HCT116 (cell line): ENCODE measurements around the gene FAM81B.

Experiments
- CEBPB ChIP-seq: IDR thresholded peaks from 2 replicates; pipeline ENCODE4 v1.6.1; 2012; ENCODE audit warnings: low read depth
- CTCF ChIP-seq, 3 experiments: fragments of 200-600 bp in 1 of 3; sonication (generic) in 1 of 3; IDR thresholded peaks in 2 of 3; conservative IDR thresholded peaks in 1 of 3; 2 replicates each; pipeline ENCODE4 v1.5.1; 2012 to 2017; ENCODE audit warnings: low read depth in 2 of 3, low read length in 2 of 3, antibody characterized with exemption in 1 of 3, borderline replicate concordance in 1 of 3, control low read depth in 1 of 3, mild to moderate bottlenecking in 1 of 3, mixed read lengths in 1 of 3, mixed run types in 1 of 3, moderate library complexity in 1 of 3; ENCODE audit not compliant: insufficient read depth in 1 of 3
- EZH2 ChIP-seq: fragments of 200-600 bp; sonication (generic); IDR thresholded peaks from 2 replicates; pipeline ENCODE4 v1.6.1; 2017; ENCODE audit warnings: antibody characterized with exemption, mixed run types
- POLR2A ChIP-seq: IDR thresholded peaks from 2 replicates; pipeline ENCODE4 v1.7.0; 2011; ENCODE audit warnings: borderline replicate concordance; ENCODE audit not compliant: insufficient read depth, insufficient read length; ENCODE audit errors: extremely low read depth
- SRF ChIP-seq: IDR thresholded peaks from 2 replicates; pipeline ENCODE4 v1.6.1; 2012; ENCODE audit warnings: low read depth
- YY1 ChIP-seq: IDR thresholded peaks from 2 replicates; pipeline ENCODE4 v1.6.1; 2011; ENCODE audit warnings: low read length, low read depth, moderate library complexity, mild to moderate bottlenecking; ENCODE audit not compliant: insufficient replicate concordance; ENCODE audit errors: extremely low read depth
- ZBTB33 ChIP-seq: IDR thresholded peaks from 2 replicates; pipeline ENCODE4 v1.6.1; 2011; ENCODE audit warnings: mild to moderate bottlenecking, low read length, moderate library complexity; ENCODE audit not compliant: insufficient replicate concordance; ENCODE audit errors: extremely low read depth

GRCh38 chr5:95380103-95380628 lies 11.0 kb upstream of the FAM81B start:
- TF ChIP-seq ZBTB33: no peak
- TF ChIP-seq POLR2A: no peak
- no peak for TF ChIP-seq YY1
- no peak for TF ChIP-seq SRF
- no peak for TF ChIP-seq CTCF (IDR thresholded peaks at IDR 0.05 in 2 of 3, conservative IDR thresholded peaks at IDR 0.05 in 1 of 3; ENCODE audit: borderline replicate concordance in 1 of 3, insufficient read depth in 1 of 3, low read depth in 2 of 3, low read length in 2 of 3)
- no peak for TF ChIP-seq EZH2
- TF ChIP-seq CEBPB: no peak
